ENCODE data around the gene ZNF385A. TPM values are rescaled to one million over a fixed set of nuclear protein-coding genes. Genes with fewer than 3 reads are reported as not detected.

Gene ZNF385A
- total RNA-seq, 2 donors from 2014 or later = 3.1 to 7.3 TPM

GRCh38 chr12:54394281-54394719 lies 9.8 kb upstream of the ZNF385A start:
- Histone ChIP-seq H3K36me3 (replicated peaks in 1 of 2; ENCODE audit: insufficient read depth in 1 of 2, low read depth in 2 of 2) (peaks cover 0 to 6% of the 10 kb centered on the region in 2 donors), H3K4me1 (no peaks in the 10 kb centered on the region), H3K27ac (no peak overlapping the region), H3K4me3 (no peak overlapping the region), H3K9me3 (no peaks in the 10 kb centered on the region), H3K27me3 (no peaks in the 10 kb centered on the region)
- DNase-seq = peak; percentile 46 to 59 (median 54)
- peak; percentile 45 for ATAC-seq
- intact Hi-C loops (cut with DNase I) = no loop called here
- no peak for TF ChIP-seq POLR2A (IDR thresholded peaks at IDR 0.05)
- peak; percentile 49 to 65 (median 55) for TF ChIP-seq CTCF (IDR thresholded peaks at IDR 0.05)
- WGBS, 2 donors = 15 to 16% methylated on average over 4 of the region's 4 CpGs

GRCh38 chr12:54393743-54394142 lies 9.2 kb upstream of the ZNF385A start:
- Histone ChIP-seq H3K27ac (no peak overlapping the region), H3K9me3 (no peaks in the 10 kb centered on the region), H3K27me3 (no peaks in the 10 kb centered on the region), H3K4me1 (no peaks in the 10 kb centered on the region), H3K36me3 (replicated peaks in 1 of 2; ENCODE audit: insufficient read depth in 1 of 2, low read depth in 2 of 2) (peaks cover 0 to 6% of the 10 kb centered on the region in 2 donors), H3K4me3 (no peak overlapping the region)
- intact Hi-C loops (cut with DNase I) = no loop called here
- TF ChIP-seq POLR2A (IDR thresholded peaks at IDR 0.05) = no peak
- no peak for TF ChIP-seq CTCF (IDR thresholded peaks at IDR 0.05)
- 51 to 73% methylated on average over 3 of the region's 3 CpGs for WGBS, 2 donors
- ATAC-seq = no peak
- DNase-seq = no peak

- no peak overlapping the region for H3K27ac ChIP-seq
- intact Hi-C loops (cut with DNase I) = no loop called here
- H3K9me3 ChIP-seq = no peaks in the 10 kb centered on the region
- no peak overlapping the region for H3K4me3 ChIP-seq
- H3K27me3 ChIP-seq = no peaks in the 10 kb centered on the region
- peaks cover 0 to 5% of the 10 kb centered on the region in 2 donors for H3K36me3 ChIP-seq (replicated peaks in 1 of 2; ENCODE audit: insufficient read depth in 1 of 2, low read depth in 2 of 2)
- no peak for DNase-seq
- no peak for TF ChIP-seq POLR2A (IDR thresholded peaks at IDR 0.05)
- TF ChIP-seq CTCF (IDR thresholded peaks at IDR 0.05) = no peak
- 53 to 62% methylated on average over 6 of the region's 6 CpGs for WGBS, 2 donors
- ATAC-seq = no peak
- no peaks in the 10 kb centered on the region for H3K4me1 ChIP-seq
Observed at GRCh38 chr12:54393207-54393609, 8.7 kb upstream of the ZNF385A start.

- Histone ChIP-seq H3K27ac (no peak overlapping the region), H3K4me1 (no peaks in the 10 kb centered on the region), H3K36me3 (replicated peaks in 1 of 2; ENCODE audit: insufficient read depth in 1 of 2, low read depth in 2 of 2) (peaks cover 0 to 2% of the 10 kb centered on the region in 2 donors), H3K4me3 (no peak overlapping the region), H3K9me3 (no peaks in the 10 kb centered on the region), H3K27me3 (no peaks in the 10 kb centered on the region)
- intact Hi-C loops (cut with DNase I) = no loop called here
- ATAC-seq (no peak), DNase-seq (no peak)
- TF ChIP-seq CTCF (IDR thresholded peaks at IDR 0.05) (no peak), POLR2A (IDR thresholded peaks at IDR 0.05) (no peak)
- WGBS, 2 donors = 79 to 81% methylated on average over 8 of the region's 8 CpGs
Observed at GRCh38 chr12:54392485-54393206, 8.1 kb upstream of the ZNF385A start.
